ENCODE measurements around the gene LZTS2.
A peak's percentile ranks its signal among the peaks of the same experiment; 100 is the strongest.

The LZTS2 gene

DNA sequence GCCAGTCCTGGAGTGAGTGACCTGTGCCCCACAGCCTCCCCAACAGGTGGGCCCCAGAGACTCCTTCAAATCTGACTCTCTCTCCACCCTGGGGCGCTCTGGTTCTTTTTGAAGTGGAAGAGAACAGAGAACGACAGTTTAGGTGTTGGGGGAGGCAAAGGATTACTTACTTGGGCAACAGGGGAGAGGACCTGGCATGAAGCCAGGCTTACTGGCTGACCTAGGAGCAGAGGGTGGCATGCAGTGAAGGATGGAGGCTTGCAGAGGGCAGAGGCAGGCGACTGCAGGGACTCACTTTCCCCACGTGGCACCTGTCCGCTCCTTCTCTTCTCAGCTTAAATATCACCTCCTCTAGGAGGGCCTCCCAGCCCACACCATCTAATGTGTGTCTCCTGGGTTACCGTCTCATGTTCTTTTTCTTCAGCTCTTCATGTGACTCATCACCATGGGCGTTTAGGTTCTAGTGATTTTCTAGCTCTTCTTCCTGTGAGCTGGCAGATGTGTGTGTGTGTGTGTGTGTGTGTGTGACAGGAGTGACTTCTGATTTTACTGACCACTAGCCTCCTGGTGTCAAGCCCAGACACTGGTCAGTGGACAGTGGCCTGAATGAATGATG, 15.5 kb downstream of the LZTS2 start:
- no peak for DNase-seq

DNA sequence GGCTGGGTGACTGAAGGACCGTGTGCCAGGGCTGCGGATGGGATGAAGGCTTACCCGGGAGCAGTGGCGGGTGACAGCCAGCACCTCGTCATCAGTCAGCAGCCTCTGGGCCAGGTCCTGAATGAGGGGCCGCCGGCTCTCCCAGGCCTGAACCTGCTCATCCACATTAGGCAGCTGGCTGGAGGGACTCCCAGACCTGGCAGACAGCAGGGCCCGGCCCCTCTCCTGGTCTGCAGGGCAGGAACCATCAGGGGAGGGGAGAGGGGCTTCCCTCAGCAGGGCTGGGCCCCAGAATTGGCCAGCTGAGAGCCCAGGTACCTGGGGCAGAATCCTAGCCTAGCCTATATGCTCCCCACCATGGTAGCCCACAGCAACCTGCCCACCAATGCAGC, 16.0 kb downstream of the LZTS2 start:
- DNase-seq, result no peak

DNA sequence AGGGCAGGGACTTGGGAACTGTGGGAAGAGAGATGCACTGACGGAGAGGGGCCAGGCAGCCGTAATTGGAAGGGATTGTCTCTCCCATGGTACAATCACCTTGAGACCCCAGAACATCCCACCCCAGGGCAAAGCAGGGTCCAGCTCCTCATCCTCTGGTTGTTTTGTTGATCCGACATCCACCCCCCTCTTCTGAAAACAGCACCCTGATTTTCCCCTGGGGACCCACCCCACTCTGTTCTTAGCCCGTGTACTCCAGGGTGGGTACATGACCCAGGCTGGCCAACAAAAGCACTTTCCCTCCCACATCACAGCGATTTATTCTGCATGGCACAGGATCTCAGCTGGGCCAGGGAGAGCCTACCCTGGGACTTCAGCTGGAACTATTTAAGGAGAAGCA, 17.2 kb downstream of the LZTS2 start:
- DNase-seq, result no peak

DNA sequence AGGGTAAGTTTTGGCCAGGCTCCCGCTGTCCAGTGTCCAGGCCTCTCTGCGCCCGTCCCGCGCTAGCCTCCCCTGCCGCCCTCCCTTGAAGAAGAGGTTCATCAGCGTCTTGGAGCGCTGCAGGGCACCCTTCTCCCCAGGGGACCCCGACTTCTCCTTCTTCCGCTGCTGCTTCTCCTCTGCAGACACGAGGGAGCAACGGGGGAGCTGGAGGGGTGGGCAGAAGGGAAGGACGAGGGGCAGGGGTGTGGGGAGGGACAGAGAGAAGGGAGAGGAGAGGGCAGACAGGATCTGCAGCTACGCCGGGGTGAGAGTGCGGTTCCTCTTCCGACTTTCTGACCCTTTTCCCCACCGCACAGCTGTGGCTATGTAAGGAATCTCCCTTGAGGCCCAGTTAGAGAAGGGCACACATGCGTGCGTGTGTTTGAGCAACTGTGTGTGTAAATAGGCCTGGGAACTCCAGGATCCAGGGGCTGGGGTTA, 18.6 kb downstream of the LZTS2 start:
- no peak for DNase-seq

DNA sequence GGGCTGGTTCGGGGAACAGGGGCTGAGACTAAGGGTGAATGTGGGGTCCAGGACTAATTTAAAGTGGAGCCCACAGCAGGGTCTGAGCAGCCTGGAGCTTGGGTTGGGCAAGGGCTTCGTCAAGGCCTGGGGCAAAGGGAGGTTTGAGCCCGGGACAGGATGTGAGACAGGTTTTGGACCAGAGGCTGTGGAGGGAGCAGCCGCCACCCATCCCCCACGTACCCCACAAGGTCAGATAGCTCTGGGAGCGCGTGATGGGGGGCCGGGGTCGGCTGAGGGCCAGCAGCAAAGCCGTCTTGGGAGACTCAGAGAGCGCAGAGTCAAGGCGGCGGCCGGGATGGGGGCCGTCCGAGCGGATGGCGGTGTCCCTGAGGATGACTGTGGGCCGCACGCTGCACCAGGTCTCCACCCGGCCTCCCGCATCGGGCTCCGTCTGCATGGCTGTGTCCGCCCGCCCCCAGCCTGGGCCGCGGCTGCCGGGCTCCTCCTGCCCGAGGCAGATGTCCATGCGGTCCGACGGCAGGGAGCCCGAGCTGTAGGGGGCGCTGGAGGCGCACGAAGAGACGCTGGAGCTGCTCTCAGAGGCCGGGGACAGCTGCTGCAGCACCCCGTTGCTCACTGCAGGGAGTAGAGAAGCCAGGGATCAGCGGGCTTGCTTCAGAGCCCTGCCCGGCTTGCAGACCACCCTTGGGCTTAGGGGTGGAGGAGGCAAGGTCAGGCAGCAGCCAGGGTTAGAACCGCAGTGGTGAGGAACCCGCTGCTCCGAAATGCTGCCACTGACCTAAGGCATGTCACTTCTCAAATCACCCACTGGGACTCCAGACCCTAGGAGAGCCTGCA, 19.2 kb downstream of the LZTS2 start:
- DNase-seq, result peak; percentile 86

- DNase-seq, result no peak
Measured at GRCh38 chr10:101019440-101019703, 19.8 kb downstream of the LZTS2 start.

- DNase-seq, result no peak
Measured at GRCh38 chr10:101020427-101021075, 20.9 kb downstream of the LZTS2 start.

DNA sequence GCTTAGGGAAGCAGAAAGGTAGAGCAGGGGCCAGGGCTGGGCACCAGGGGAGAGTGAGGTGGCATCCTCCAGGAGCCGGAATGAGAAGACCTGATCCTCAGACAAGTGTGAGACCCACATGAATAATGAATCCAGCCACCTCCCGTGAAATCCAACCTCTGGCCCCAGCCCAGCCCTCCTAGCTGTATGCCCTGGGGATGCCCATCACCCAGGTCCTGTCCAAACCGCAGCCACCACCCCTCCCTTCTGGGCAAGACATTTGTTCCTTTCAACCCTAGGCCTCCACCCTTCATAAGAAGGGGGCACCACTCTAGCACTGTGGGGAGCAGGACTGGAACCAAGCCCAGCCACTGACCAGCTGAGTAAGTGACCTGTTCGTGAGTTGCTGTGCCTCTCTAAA, 21.6 kb downstream of the LZTS2 start:
- no peak for DNase-seq

GRCh38 chr10:101021692-101022251, 22.2 kb downstream of the LZTS2 start:
- DNase-seq, result no peak

DNA sequence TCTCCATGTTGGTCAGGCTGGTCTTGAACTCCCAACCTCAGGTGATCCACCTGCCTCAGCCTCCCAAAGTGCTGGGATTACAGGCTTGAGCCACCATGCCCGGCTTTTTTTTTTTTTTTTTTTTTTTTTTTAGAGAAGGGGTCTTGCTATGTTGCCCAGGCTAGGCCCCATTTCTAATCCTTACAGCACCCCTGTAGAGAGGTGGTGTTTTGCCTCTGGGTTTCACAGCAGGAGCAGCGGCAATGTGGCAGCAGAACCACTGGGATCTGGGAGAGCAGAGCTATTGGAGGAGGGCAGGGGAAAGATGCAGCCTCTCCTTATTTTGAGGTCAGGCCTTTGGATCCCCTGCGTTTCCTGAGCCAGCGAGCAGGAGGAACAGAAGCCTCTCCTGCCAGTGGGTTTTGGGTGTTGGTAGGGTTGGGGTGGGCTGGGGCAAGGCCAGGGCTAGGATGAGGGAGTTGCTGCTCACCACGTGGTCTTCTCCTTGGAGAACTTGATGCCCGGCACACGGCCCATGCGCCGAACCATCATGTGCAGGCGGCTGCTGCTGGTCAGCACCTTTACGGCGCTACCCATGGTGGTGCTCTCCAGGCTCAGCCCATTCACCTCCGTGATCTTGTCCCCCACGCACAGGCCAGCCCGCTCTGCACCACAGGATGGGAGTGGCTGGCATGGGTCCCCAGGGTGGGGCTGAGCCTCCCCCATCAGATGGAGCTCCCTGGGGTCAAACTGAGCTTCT, 23.5 kb downstream of the LZTS2 start:
- DNase-seq, result no peak

DNA sequence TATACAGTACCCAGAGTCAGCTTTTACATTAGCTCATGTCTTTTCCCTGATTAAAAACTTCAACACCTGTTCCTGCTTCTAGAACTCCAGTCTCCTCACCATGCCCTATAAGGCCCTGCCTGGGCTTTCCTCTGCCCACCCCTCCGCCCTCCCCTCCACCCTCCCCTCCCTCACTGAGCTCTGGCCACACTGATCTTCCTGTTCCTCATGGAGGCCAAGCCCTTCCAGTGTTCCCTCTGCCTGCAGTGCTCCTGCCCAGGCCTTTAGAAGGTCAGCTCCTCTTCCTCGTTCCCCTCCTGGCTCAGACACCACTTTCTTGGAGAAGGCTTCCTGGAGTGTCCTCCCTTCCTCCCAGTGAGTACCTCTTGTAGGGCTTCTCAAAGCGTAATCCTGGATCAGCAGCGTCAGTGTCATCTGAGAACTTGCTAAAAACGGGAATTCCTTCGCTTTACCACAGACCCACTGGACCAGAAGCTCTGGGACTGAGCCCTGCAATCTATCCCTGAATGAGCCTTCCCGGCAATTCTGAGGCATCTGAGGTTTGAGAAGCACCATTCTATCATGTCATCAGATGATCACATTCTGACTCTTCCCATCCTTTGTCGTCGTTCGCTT, 27.6 kb downstream of the LZTS2 start:
- no peak for DNase-seq

DNA sequence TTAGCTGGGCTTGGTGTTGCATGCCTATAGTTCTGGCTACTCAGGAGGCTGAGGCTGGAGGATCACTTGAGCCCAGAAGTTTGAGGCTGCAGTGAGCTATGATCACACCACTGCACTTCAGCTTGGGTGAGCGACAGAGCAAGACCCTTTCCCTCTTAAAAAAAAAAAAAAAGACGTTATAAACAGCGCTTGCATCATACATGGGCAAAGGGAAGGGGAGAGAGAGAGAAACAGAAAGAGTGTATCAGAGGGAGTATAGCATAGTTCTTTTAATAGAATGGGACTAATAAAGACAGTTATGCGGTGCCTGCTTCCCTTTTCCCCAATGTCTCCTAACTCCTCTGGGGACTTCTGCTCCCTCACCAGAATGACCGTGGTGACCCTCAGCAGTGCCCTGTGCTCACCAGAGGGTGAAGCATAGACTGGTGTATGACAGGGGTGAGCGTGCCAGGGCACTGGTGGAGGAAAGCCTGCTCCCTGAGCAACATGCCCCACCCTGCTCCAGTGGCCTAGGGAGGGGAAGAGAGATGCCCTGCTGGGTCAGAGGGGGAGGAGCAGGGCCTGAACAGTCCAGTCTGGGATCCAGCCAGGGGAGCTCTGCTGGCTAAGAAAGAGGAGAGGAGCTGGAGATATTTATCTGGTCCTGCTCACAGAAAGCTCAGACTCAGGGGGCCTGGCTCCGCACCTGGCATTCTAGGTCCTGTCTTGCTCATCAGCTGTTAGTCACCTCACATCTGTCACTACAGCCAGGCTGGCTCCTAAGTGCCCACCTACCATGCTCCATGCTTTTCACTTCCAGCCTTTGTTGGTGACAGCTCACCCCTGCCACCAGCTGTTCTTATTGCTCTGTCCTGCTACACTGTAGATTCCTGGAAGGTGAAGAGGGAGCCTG, 29.1 kb downstream of the LZTS2 start:
- no peak for DNase-seq

DNA sequence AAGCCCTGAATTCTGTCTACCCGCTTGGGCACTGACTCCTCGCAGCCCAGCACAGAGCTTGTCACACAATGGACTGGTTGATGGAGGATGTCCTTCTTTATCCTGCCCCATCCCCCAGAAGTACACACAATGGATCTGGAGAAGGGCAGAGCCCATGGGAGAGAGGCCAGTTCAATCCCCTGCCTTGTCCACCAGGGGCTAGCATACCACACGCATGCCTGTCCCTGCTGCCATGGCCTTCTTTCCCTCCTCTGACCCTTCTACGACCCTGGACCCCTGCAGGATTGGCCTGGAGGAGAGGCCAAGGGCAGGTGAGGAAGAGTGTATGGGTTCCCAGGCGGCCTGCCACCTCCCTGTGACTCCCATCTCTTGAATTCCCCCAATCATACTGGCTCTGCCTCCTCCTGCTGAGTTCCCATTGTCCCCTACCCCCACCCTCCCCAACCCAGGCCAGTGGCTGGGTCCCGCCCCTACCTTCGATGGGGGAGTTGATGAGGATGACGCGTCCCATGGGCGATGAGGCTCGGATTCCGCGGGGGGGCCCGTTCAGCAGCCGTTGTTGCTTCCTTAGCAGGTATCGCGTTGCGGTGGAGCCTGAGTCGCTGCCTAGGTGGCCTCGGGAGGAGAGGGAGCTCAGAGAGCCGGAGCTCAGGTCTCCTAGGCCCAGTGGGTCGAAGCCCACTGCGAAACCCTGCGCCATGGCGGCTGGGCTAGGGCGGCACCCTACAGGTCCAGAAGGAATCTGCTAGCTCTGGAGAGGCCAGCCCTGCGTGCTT, 30.1 kb downstream of the LZTS2 start:
- DNase-seq, result no peak

GRCh38 chr10:101030496-101031127, 31.0 kb downstream of the LZTS2 start:
- DNase-seq, result no peak

DNA sequence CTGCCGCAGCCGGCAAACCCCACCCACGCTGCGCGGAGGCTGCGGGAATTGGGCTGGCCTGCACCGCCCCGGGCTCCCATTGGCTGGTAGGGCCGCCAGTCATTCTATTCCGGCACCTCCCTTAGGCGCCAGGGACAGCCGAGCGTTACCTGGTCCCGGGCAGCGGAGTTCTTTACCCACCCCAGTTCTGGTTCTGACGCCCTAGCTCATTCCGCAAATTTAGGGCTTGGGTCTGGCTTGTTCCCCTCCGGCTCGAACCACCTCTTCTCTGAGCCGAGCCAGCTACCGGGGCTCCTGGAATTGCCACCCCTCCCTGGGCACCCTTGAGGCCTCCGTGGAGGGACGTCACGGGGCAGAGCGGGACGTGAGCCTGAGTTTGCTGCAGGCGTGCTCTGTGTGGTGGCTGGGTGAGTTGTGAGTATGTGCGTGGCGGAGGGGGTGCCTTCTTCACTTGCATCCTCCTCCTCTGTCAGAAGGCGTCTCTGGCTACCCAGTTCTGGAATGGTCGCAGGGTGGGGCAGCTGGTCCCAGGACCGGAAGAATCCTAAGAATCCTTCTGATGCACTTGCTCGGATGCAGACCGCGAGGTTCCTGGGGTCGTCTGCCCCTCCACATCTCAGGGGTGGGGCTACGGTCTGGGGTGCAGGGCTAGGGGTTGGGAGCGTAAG, 31.7 kb downstream of the LZTS2 start, which contains the start of the genes PDZD7 and SFXN3:
TSS of gene PDZD7 (minus strand) at position 2 of the 668 bp plus-strand sequence. CDS start 910 bp downstream, outside the sequence.
TSS of gene SFXN3 (plus strand) at position 107 of the 668 bp plus-strand sequence. CDS start 3,461 bp downstream, outside the sequence.
- peak; percentile 94 for DNase-seq

GRCh38 chr10:101031796-101032636, 32.4 kb downstream of the LZTS2 start:
- peak; percentile 61 for DNase-seq

DNA sequence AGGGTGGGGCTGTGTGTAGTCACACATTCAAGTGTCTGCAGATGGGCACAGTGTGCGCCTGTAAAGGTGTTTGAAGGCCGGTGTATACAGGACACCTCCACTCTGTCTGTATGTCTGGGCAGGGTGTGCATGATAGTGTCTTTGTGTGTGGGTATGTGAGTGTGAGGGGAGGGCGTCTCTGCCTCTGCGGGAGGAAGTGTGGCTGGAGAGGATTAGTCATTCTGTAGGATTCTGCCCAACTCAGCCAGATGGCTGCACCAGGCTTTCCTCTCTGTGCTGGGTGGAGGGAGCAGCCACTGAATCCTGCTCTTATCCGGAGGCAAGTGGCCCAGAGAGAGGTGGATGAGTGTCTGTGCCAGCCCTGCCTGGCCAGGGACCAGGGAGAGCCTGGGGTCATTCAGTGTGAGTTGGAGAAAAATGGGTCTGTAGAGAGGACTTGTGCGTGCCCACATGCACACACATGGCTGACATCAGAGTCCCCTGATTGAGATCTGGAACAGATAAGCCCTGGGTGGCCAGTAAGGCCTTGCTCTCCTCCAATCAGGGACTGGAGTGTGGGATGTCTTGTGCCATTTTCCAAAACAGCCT, 33.1 kb downstream of the LZTS2 start:
- DNase-seq, result peak; percentile 45

GRCh38 chr10:101033276-101033675, 33.7 kb downstream of the LZTS2 start:
- DNase-seq, result no peak

All from RPMI8226 (cell line).